ENCODE results near the gene RNFT2. TPM values are rescaled to one million over a fixed set of nuclear protein-coding genes. Genes with fewer than 3 reads are reported as not detected.

Gene RNFT2
- total RNA-seq, 1 experiment from 2014 or later, result 5.3 TPM

DNA sequence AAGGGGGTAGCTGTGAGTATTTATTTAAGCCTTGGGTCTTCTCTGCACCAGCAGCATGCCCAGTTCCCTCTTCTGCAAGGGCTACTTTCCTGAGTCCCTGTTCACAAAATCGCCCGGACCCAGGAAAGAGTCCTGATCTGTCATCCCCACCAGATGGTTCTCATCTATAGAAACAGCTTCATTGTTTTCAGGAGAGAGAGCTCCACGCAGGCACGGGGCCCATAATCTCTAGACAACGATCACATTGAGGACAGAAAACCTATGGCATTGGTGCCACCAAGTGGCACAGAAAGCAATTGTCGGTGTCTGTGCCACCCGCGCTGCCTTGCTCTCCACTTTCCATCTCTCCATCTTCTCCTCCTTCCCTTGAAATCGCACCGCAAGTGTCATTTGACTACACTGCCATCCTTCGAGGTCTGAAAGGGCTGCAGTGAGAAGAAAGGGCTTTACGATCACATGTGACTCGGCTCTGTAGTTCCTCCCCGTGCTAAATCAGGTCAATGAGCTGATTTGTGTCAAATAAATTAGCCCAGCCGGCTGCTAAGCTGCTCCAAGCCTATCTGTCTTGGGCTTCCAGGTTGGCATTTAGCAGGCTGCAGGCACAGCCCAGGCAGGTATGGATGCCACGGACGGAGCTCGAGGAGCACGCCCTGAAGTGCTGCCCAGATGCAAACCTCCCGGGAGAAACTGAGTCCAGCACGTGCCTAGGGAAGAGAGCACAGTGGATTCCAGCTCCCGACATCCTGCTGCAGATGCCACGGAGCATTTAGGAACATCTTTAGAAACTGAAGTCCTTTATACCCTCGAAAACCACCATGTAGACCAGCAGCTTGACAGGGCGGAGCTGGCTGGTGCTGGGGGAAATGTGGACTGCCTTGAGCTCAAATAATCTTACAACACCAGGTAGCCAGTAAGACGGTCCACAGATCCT lies 29.0 kb upstream of the RNFT2 start:
- DNase-seq (ENCODE audit: low spot score), result peak; percentile 96
- in situ Hi-C loops (cut with HindIII; ENCODE audit: low sequenced_read_pairs), result loop anchor here (25.0 kb wide), 1 partner anchor 303 kb away; no protein-coding TSS in a partner anchor

DNA sequence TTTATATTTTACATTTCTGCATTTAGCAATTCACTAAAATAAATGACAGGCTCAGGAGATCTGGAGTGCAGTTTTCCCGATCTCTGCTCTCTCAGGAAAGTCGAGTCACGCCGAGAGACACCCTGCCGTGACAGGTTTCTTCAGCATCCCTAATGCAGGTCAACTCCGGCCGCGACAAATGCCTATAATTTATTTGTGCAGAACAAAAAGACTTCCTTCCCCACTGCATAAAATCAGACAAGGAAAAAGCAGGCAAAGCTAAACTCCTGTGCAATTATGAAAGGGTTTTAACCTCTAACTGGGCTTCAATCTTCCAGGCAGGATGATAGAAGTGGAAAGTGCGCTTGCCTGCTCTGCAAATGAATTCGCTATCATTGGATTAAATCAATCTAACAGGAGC lies 28.3 kb upstream of the RNFT2 start:
- DNase-seq (ENCODE audit: low spot score), result no peak
- in situ Hi-C loops (cut with HindIII; ENCODE audit: low sequenced_read_pairs), result loop anchor here (25.0 kb wide), 1 partner anchor 303 kb away; no protein-coding TSS in a partner anchor

DNA sequence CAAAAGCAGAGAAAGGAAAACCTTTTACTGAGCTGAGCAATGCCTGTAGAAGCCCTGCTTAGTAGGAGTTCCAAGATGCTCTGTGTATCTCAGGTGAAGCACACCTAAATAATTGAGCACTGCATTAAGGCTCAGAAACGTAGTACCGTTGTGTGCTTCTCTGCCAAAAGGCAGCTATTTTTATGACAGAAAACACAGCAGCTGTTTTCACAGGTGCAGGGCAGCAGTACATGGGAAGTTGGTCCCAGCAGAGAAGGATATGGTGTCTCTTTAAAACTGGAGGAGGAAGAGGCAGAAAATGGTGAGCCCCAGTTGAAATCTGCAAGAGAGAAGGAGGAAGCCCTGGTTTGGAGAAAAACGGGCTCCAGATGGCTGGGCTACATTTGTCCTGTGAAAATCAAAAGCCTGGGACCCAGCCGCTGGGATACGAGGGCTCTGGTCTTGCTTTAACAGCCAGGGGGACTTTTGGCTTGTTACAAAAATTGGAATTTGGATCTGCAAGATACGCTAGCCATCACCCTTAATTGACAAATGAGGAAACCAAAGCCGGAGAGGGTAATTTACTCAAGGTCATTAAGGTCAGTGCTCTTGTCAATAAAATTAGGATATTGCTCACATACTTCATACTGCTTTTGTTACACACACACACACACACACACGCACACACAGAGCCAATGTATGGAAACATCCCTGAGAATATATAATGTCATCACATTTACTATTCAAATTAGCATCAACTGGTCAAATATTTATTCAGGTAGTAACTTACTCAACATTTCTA lies 27.6 kb upstream of the RNFT2 start:
- peak; percentile 14 for DNase-seq (ENCODE audit: low spot score)
- in situ Hi-C loops (cut with HindIII; ENCODE audit: low sequenced_read_pairs), result loop anchor here (25.0 kb wide), 1 partner anchor 302 kb away; no protein-coding TSS in a partner anchor

DNA sequence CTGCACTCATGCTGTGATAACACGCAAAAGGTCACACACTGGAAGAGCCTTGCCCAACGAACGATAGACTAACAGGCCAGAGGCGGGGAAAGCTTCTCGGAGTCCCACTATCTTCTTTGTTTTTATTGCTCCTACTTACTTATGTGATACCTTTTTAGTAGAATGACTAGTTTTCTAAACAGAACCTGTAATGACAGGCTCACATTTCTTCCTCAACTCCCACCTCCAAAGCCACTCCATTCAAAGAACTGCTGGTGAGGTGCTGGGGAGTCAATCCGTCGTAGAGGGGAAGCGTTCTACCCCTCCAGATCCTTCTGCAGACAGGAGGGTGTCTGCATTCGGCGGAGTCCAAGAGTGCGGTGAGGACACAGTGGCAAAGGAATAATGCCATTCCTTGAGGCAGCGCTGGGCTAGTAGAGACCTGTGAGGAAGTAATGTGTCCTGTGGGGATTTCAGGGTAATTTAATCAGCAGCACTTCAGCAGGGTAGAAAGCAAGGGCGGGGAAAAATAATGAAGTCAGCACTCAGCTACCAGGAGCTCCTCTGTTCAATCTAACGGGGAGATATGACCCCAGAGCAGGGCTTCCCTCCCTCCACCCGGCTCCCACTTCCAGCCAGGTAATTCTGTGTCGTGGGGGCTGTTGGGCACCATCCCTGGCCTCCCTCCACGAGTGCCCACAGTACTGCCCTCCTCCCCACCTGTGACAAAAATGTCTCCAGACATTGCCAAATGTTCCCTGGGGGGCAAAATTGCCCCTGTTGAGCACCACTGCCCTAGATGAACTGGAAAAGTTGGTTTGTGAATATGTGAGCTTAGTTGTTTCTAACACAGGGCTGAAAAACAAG lies 25.4 kb upstream of the RNFT2 start:
- in situ Hi-C loops (cut with HindIII; ENCODE audit: low sequenced_read_pairs), result loop anchor here (25.0 kb wide), 1 partner anchor 300 kb away; no protein-coding TSS in a partner anchor
- DNase-seq (ENCODE audit: low spot score), result no peak

DNA sequence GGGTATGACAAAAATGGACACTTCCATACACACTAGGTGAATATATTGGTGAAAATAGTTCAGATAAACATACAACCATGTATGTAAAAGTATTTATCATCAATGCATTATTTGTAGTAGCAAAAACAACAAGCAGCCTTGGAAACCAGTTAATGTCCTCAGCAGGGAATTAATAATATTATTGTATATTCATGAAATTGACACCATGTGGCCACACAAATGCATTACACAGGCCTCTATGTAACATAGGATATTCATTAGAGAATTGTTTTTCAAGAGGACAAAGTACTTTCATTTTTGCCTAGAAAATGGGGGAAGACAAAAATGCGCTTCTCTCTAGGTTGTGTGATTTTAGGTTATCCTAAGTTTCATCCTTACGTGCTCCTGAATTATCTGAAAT lies 24.6 kb upstream of the RNFT2 start:
- in situ Hi-C loops (cut with HindIII; ENCODE audit: low sequenced_read_pairs), result loop anchor here (25.0 kb wide), 1 partner anchor 299 kb away; no protein-coding TSS in a partner anchor
- no peak for DNase-seq (ENCODE audit: low spot score)

DNA sequence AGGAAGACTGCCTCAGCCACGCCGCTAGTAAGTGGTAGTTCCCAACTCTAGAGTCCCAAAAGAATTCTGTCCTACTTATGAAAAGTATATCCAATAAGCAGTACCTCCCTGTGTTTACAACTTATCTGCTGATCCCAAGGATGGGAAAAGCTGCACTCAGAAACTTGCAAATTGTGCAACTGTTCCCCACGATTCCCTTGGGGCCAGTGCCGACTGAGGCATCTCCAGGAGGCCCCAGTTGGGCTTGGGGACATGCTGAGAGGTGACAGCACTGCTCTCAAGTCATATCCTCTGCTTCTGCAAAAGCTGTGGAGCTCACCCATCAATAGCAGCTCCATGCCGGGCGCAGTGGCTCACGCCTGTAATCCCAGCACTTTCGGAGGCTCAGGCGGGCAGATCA lies 23.9 kb upstream of the RNFT2 start:
- in situ Hi-C loops (cut with HindIII; ENCODE audit: low sequenced_read_pairs), result loop anchor here (25.0 kb wide), 1 partner anchor 298 kb away; no protein-coding TSS in a partner anchor
- no peak for DNase-seq (ENCODE audit: low spot score)

DNA sequence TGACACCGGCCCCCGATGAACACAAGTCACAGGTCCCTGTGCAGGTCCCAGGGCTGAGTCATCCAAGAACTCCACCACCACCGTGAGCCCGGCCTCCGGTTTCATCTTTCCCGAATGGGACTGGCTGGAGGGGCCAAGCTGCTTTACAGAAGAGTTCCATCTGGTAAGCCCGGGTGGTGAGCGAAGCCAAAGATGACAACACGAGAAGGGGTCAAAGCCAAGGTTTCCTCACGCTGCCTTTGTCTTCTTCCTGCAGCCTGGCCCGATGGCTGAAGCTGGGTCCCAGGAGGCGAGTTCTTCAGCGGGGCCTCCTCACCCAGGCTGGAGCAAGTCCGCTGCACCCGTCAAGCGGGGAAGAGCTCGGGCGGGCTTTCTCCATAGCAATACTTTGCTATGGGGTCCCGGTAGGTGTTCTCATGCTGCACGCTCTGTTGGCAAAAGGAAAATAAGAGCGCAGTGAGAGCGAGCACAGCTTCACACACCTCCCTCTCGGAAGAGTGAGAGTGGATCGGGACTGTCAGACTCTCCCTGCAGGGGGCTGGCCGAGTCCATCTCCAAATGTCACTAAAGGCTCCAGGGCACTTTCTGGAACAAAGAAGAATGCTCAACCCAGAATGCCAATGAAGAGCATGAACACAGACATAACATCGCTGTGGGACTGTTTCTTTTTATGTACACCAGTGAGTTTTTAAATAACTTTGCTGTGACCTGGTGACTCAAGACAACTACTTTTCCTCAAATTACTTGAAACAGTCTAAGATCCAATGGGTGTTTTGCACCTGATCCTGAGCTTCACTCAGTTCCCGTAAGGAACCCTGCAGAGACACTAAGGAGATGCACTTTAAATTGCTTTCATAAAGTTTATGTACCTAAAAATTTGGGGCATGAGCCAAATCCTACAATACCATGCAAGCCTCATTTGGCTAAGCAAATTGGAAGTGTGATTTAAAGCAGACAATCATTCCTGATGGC lies 20.4 kb upstream of the RNFT2 start:
- in situ Hi-C loops (cut with HindIII; ENCODE audit: low sequenced_read_pairs), result loop anchor here (25.0 kb wide), 1 partner anchor 295 kb away; no protein-coding TSS in a partner anchor

DNA sequence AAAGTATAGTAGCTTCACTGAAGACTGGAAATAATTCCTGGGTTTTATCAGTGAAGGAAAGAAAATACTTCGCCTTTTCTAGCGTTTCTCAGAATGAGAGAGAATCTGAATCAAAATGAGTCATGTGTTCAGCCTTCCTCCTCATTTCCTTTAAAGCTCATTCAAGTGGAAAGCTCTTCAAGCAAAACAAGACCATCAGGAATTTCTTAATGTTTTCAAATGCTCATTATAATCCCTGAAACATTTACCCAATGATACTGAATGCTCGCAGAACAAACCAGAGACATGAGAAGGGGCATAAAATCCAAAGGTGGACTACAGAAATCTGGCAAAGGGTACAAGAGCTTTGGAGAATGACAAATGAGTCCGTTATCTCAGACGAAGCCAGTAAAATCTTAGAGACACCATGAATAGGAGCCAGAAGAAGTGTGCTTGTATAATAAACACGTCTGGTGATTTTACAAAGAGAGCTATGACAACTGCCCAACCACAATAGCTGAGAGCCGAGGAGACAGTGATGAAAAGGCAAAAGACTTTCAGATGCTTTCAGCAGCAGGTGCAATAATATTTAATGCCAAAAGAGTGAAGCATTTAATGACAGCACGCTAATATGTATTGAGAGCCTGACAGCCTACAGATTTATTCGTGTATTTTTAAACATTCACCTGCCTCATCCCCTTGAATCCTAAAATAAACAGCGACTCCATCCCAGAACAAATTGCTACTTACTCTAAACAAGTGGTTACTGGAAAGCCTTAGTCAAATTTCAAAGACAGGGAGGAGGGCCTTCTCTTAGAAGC lies 19.3 kb upstream of the RNFT2 start:
- in situ Hi-C loops (cut with HindIII; ENCODE audit: low sequenced_read_pairs), result loop anchor here (25.0 kb wide), 1 partner anchor 293 kb away; no protein-coding TSS in a partner anchor
- no peak for DNase-seq (ENCODE audit: low spot score)

More for the DNA sequence above, 20.4 kb upstream of the RNFT2 start:
- peak; percentile 89 for DNase-seq (ENCODE audit: low spot score)

DNA sequence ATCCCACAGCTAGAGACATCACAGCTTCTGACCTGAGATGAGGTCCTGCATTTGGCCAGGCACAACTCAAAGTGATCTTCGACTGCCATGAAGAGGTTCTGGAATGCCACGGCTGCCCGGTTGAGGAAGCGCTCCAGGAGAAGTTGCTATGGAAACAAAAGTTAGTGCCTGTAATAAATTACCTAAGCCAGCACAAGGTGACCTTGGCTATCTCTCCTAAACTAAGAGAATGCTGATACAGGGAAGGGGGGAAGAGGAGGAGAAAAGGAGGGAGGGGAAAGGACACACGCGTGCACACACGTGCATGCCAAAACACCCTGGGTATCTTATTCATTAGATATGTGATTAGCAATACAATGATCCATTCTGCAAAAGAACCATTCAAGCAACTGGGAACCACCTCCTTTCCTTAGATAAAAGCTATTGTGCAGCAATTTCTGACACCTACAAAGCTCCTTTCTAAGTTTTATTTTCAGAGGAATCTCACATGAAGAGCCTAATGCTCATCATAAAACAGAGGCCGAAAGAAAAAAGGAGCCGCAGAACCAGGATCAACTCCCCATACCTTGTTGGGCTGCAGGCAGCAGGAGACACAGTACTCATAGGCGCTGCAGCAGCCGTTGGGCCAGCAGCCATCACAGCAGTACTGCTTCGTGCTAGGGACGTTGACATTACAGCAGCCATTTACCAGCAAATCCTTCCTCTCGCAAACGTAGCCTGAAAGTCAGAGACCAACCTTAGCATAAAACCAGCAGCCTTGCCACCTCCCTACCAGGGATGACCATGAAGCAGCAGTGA lies 18.2 kb upstream of the RNFT2 start:
- in situ Hi-C loops (cut with HindIII; ENCODE audit: low sequenced_read_pairs), result loop anchor here (25.0 kb wide), 1 partner anchor 292 kb away; no protein-coding TSS in a partner anchor
- DNase-seq (ENCODE audit: low spot score), result no peak

DNA sequence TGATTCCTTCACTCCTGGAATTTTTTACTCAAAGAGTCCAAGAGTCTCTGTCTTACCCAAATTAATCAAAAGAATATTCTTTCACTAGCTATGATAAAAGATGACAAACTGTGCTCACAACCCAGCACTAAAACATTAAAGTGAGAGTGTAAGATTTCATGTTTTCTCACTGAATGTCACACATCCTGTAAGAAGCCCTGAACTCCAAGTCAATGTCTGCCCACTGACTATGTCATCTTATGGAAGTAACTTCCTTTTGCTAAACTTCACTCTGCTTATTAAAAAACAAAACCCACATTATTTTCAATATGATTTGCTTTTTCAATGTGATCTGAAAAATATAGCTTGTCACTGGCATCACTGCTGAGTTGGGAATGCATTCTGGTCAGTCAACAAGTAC lies 15.9 kb upstream of the RNFT2 start:
- no peak for DNase-seq (ENCODE audit: low spot score)
- in situ Hi-C loops (cut with HindIII; ENCODE audit: low sequenced_read_pairs), result loop anchor here (25.0 kb wide), 1 partner anchor 290 kb away; no protein-coding TSS in a partner anchor

DNA sequence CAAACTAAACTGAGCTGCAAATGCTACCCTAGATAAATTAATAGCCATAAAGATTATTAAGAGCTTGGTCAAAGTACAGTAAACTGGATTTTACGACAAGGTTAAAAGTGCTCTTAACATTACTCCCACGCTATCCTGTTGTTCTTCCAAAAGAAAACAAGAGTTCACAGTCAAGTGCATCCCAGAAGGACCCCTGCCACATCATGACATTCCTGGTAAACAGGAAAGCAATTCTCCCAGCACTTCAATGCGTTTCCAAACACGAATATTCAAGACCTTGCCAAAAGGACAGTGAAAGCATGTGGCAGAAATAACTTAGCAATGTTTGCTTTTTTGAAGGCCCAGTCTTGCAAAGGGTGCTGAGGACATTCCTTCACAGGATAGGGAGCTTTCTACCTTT lies 11.4 kb upstream of the RNFT2 start:
- DNase-seq (ENCODE audit: low spot score), result no peak
- in situ Hi-C loops (cut with HindIII; ENCODE audit: low sequenced_read_pairs), result no loop called here

DNA sequence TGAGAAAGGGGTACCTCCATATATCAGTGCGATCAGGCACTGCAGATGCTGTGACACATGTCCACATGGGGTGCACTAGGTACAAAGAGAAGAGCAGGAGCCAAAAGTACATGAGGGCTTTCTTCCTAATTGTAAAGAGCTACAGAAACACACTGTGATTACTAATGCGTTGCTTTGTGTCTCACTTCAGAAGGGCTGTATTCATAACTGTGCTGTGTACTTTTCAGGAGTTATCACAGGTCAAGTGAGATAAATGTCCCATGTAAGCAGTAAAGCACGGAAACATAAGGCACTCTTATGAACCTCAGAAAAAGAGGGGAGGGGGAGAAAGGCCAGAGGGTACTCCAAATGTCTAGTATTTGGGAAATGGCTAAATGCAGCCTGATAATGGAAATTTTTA lies 10.9 kb upstream of the RNFT2 start:
- no peak for DNase-seq (ENCODE audit: low spot score)
- in situ Hi-C loops (cut with HindIII; ENCODE audit: low sequenced_read_pairs), result no loop called here

DNA sequence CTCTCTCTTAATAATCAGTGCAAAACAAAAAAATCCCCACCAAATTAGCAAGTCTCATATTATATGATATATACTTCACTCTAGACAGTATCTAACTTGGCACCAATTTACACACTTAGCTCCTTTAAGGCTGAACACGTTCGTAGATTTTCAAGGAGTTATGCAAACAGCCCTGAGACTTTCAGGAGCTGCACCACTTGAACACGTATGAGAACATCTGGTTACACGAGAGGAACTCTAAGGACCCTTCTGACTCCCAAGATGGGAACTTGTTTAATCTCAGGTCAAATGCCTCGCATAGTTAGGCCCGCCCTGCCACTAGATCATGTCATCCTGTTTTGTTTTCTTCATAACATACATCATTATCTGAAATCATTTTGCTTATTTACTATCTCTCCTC lies 10.2 kb upstream of the RNFT2 start:
- in situ Hi-C loops (cut with HindIII; ENCODE audit: low sequenced_read_pairs), result no loop called here
- no peak for DNase-seq (ENCODE audit: low spot score)

DNA sequence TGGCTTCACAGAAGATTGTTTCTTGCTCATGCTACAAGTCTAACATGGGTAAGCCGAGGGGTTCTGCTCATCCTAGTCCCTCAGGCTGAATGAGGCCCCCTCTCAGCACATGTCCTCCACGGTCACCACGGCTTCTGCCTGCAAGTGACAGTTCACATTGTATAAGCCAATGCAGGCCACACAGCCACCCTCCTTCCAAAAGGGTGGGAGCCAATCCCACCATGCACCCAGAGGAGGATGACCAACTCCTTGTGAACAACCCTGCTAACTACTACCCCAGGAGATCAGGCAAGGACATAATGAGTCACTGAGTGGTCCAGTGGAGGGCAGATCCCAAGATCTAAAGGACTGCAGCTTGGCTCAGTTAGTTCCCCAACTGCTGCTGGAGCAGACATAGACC lies 6.3 kb upstream of the RNFT2 start:
- no peak for DNase-seq (ENCODE audit: low spot score)
- in situ Hi-C loops (cut with HindIII; ENCODE audit: low sequenced_read_pairs), result no loop called here

DNA sequence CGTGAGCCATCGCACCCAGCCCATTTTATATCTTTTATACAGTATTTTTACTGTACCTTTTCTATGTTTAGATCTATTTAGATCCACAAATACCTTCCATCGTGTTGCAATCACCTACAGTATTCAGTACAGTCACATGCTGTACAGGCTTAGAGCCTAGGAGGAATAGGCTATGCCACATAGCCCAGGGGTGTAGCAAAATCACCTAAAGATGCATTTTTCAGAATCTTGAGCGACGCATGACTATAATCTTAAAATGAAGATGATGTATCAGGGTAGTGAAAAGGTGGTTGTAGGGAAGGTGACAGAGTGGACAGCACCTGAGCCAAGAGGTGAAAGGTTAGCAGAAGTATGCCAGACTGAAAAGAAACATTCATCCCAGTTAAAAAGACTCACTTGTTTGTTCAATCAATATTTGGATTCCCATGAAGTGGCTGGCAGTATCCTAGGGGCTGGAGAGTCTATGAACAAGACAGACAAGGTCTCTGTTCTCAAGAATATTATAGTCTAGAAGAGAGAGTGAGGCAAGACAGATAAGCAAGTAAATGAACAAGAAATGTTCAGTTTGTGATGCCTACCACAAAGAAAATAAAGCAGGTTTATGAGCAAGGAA lies 3.9 kb upstream of the RNFT2 start:
- in situ Hi-C loops (cut with HindIII; ENCODE audit: low sequenced_read_pairs), result no loop called here

DNA sequence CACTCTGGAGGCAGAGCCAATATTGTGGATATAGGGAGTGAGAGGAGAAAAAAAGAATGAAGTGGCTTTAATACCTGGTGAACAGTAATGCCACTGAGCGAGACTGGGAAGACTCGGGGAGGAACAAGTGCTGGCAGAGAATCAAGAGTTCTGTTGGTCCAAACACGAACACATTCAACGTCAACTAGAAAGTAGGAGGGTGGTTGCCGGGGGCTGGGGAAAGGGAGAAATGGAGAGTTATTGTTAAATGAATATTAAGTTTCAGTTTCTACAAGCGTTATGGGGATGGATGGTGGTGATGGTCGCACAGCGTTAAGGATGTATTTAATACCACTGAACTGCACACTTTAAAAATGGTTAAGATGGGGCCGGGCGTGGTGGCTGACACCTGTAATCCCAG lies 3.0 kb upstream of the RNFT2 start:
- DNase-seq (ENCODE audit: low spot score), result no peak
- in situ Hi-C loops (cut with HindIII; ENCODE audit: low sequenced_read_pairs), result no loop called here

More for the DNA sequence above, 3.9 kb upstream of the RNFT2 start:
- DNase-seq (ENCODE audit: low spot score), result no peak

Measured in G401 (cell line).